ENCODE results near the gene MEIKIN. TPM values are rescaled to one million over a fixed set of nuclear protein-coding genes. Genes with fewer than 3 reads are reported as not detected.
A peak's percentile ranks its signal among the peaks of the same experiment; 100 is the strongest.

The MEIKIN gene
- total RNA-seq, 2 donors from 2014 or later: 0.19 TPM; not detected in 1

- H3K27me3 Mint-ChIP-seq (ENCODE audit: low read depth): no peaks in the 10 kb centered on the region
- H3K4me1 Mint-ChIP-seq (ENCODE audit: low read depth): peaks cover 21% of the 10 kb centered on the region
- H3K36me3 Mint-ChIP-seq (ENCODE audit: insufficient read depth in 2 of 2): peaks cover 0 to 3% of the 10 kb centered on the region in 2 donors
- DNase-seq (no peak), ATAC-seq (replicated peaks in 1 of 2) (no peak)
- no peak overlapping the region for H3K4me3 Mint-ChIP-seq
- H3K9me3 Mint-ChIP-seq: no peaks in the 10 kb centered on the region
- no peak overlapping the region for H3K27ac Mint-ChIP-seq
Measured at GRCh38 chr5:131959136-131959535, 13.7 kb upstream of the MEIKIN start.

DNA sequence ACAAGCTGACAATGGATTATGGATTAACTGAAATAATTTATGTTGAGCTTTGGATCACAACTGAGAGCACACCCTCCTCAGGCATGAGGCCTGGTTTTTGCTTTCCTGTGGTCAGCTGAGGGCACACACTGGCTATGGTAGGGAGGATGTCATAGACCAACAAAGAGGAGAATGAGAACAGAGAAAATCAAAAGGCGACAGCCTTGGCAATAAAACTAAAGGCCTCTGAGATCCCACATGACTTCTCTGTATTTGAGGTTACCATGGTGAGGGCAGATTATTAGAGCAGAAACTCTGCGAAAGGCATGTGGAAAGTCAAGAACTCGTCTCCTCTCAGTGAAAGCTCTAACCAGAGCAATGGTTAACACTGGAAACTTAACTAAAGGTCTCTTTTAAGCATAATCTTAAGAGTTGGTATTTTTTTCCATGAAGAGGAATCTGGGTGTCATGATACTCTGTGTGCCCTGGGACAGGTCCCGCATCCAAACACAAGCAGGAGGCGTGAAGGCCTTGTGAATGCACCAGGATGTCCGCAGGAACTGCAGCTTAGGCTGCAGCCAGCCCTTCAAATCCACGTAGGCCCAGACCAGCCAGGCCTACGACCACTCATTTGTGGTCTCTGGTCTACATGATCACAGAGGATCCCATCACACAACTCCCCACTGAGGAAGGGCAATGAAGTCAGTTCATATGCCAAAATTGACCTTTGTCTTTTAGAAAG, 12.4 kb upstream of the MEIKIN start:
- Mint-ChIP-seq H3K27ac (no peak overlapping the region), H3K36me3 (ENCODE audit: insufficient read depth in 2 of 2) (peaks cover 0 to 3% of the 10 kb centered on the region in 2 donors), H3K4me3 (no peak overlapping the region), H3K9me3 (no peaks in the 10 kb centered on the region), H3K4me1 (ENCODE audit: low read depth) (peaks cover 23% of the 10 kb centered on the region), H3K27me3 (ENCODE audit: low read depth) (no peaks in the 10 kb centered on the region)
- ATAC-seq (replicated peaks in 1 of 2) (no peak), DNase-seq (no peak)

DNA sequence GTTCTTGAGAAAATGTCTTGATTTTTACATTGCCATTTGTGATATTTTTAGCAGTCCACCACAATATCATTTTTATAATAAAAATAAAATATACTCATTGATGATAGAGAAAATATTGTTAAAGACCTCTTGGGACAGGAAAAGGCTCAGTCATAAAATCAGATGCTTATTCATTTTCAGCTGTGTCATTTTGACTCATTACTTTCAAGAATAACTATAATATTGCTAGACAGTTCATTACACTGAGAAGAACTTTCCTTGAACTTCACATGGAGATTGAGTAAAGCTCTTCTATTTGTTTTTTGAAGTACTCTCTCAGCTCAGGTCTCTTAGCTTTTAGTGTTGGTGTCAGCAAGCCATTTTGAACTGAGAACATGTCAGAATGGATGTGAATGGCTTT, 8.5 kb upstream of the MEIKIN start:
- DNase-seq (no peak), ATAC-seq (replicated peaks in 1 of 2) (peak; percentile 56 to 72)
- no peaks in the 10 kb centered on the region for H3K27me3 Mint-ChIP-seq (ENCODE audit: low read depth)
- no peak overlapping the region for H3K4me3 Mint-ChIP-seq
- H3K27ac Mint-ChIP-seq: no peak overlapping the region
- H3K9me3 Mint-ChIP-seq: no peaks in the 10 kb centered on the region
- H3K4me1 Mint-ChIP-seq (ENCODE audit: low read depth): peaks cover 16% of the 10 kb centered on the region
- peaks cover 0 to 3% of the 10 kb centered on the region in 2 donors for H3K36me3 Mint-ChIP-seq (ENCODE audit: insufficient read depth in 2 of 2)

DNA sequence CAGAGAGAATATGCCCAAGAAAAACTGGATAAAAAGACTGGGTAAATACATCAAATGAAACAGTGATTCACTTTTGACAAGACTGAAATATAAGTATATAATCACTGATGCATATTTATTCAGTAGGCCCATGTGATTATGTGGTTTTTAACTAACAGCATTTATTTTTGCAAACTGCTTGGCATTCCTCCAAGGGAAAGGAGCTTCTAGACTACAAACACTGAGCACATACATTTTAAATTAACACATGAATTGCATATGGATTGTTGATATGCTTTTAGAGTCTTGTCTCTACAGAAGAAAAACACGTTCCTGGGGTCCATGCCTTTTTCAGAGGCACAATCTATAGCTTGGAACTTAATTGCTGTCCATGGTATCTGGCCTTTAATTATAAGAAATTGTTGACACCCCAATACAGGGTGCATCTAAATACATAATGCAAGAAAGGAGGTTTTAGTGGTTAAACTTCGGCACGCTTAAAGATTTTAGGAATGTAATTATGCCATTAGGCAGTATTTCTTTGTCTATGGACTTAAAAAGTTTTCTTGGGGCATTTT, 6.9 kb upstream of the MEIKIN start:
- ATAC-seq (replicated peaks in 1 of 2) (no peak), DNase-seq (no peak)
- Mint-ChIP-seq H3K27ac (no peak overlapping the region), H3K4me1 (ENCODE audit: low read depth) (peaks cover 11% of the 10 kb centered on the region), H3K9me3 (no peaks in the 10 kb centered on the region), H3K4me3 (no peak overlapping the region), H3K27me3 (ENCODE audit: low read depth) (no peaks in the 10 kb centered on the region), H3K36me3 (ENCODE audit: insufficient read depth in 2 of 2) (peaks cover 0 to 3% of the 10 kb centered on the region in 2 donors)

DNA sequence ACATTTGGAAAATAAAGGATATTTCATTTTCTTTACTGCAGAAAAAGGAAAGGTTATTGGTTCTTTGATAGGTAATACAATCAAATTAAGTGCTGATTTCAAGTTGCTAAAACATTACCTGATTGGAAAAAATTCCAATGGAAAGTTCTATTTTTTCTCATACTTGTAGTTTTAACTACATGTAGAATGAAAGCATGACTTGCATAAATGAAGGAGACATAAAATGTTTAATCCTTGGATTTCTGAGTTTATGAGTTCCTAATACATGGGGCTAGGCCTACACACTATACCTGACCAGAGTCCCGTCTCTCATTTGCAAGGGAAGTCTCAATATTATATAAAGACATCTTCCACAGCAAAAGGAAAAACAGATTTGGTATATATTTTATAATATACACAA, 5.2 kb upstream of the MEIKIN start:
- peaks cover 0 to 3% of the 10 kb centered on the region in 2 donors for H3K36me3 Mint-ChIP-seq (ENCODE audit: insufficient read depth in 2 of 2)

DNA sequence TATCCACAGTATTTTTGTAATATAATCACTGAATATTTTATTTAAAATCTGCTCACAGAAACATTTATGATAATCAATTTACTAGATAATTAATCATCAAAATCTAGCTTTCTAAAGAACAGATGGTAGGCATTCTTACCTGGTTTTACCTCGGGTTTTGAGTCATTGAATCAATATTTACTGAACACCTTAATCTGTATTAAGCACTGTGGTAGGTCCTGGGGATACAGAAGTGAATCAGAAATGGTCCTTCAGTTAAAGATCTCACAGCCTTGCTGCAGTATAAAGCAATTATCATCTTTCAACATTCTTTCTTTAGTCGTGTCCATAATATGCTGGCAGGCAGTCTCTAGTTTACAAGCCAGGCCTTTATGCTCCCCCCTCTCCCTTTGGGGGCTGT, 2.0 kb upstream of the MEIKIN start:
- ATAC-seq (replicated peaks in 1 of 2) (no peak), DNase-seq (no peak)
- Mint-ChIP-seq H3K4me3 (no peak overlapping the region), H3K27me3 (ENCODE audit: low read depth) (no peaks in the 10 kb centered on the region), H3K36me3 (ENCODE audit: insufficient read depth in 2 of 2) (no peaks in the 10 kb centered on the region), H3K27ac (no peak overlapping the region), H3K9me3 (no peaks in the 10 kb centered on the region), H3K4me1 (ENCODE audit: low read depth) (no peaks in the 10 kb centered on the region)

More for the DNA sequence above, 5.2 kb upstream of the MEIKIN start:
- ATAC-seq (replicated peaks in 1 of 2) (no peak), DNase-seq (no peak)
- peaks cover 9% of the 10 kb centered on the region for H3K4me1 Mint-ChIP-seq (ENCODE audit: low read depth)
- no peaks in the 10 kb centered on the region for H3K27me3 Mint-ChIP-seq (ENCODE audit: low read depth)
- no peaks in the 10 kb centered on the region for H3K9me3 Mint-ChIP-seq
- H3K4me3 Mint-ChIP-seq: no peak overlapping the region
- no peak overlapping the region for H3K27ac Mint-ChIP-seq

DNA sequence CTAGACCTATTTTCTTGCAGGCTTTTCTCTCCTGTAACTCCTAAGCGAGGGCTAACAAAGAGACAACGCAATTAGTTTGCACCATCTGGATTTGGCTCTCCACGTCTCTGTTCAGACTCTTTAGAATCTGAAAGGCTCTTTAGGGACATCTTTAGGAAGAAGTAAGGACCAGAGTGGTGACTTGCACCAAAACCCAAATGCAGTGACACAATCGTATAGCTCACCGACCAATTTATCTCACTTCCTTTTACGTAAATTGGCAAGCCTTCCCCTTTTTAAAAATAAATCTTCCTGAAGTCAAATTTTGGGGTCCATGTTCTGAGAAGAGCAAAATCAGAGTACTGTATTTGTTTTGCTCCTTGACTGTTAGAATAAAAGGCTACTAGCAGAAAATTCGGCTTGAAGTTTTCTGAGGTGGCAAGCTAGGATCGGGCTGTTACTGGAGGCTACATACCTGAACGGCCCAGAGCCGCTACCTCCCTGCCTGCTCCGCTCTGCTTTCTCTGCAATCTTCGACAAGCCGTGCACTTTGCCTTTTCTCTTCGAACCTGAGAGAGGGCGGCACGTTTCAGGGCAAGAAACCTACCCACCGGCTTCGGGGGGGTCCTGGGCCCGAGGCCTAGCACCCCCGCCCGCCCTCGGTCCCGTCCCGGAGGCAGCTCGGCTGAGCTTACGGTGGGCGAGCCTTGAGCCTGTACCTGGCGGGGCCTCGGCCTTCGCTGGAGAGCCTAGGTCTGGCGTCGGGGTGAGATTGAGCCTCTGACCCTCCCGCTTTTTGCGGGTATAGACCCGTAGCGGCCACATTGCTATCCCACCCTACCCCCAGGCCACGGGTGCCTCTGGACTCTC, 537 bp downstream of the MEIKIN start:
- Mint-ChIP-seq H3K27ac (no peak overlapping the region), H3K27me3 (ENCODE audit: low read depth) (no peaks in the 10 kb centered on the region), H3K4me3 (no peak overlapping the region), H3K36me3 (ENCODE audit: insufficient read depth in 2 of 2) (peaks cover 0 to 2% of the 10 kb centered on the region in 2 donors), H3K4me1 (ENCODE audit: low read depth) (no peaks in the 10 kb centered on the region), H3K9me3 (no peaks in the 10 kb centered on the region)
- ATAC-seq (replicated peaks in 1 of 2) (no peak), DNase-seq (no peak)

DNA sequence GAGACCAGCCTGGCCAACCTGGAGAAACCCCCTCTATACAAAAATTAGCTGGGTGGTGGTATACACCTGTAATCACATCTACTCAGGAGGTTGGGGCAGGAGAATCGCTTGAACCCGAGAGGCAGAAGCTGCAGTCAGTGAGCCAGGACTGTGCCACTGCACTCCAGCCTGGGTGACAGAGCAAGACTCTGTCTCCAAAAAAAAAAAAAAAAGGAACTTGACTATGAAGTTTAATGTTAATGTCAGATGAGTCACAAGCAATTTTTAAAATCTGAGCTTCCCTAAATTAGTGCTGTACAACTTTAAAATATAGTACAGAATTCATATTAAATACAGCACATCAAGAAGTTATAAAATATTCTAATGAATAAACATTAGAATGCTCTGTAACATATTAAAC, 1.5 kb downstream of the MEIKIN start:
- Mint-ChIP-seq H3K27ac (no peak overlapping the region), H3K4me3 (no peak overlapping the region), H3K27me3 (ENCODE audit: low read depth) (no peaks in the 10 kb centered on the region), H3K36me3 (ENCODE audit: insufficient read depth in 2 of 2) (peaks cover 0 to 2% of the 10 kb centered on the region in 2 donors), H3K9me3 (no peaks in the 10 kb centered on the region), H3K4me1 (ENCODE audit: low read depth) (no peaks in the 10 kb centered on the region)
- no peak for ATAC-seq (replicated peaks in 1 of 2)
- no peak for DNase-seq

- ATAC-seq (replicated peaks in 1 of 2) (no peak), DNase-seq (no peak)
- no peaks in the 10 kb centered on the region for H3K27me3 Mint-ChIP-seq (ENCODE audit: low read depth)
- no peaks in the 10 kb centered on the region for H3K9me3 Mint-ChIP-seq
- H3K4me1 Mint-ChIP-seq (ENCODE audit: low read depth): no peaks in the 10 kb centered on the region
- H3K36me3 Mint-ChIP-seq (ENCODE audit: insufficient read depth in 2 of 2): peaks cover 0 to 2% of the 10 kb centered on the region in 2 donors
- H3K4me3 Mint-ChIP-seq: no peak overlapping the region
- no peak overlapping the region for H3K27ac Mint-ChIP-seq
Measured at GRCh38 chr5:131942016-131942415, 3.4 kb downstream of the MEIKIN start.

GRCh38 chr5:131939690-131940345, 5.6 kb downstream of the MEIKIN start:
- H3K27me3 Mint-ChIP-seq (ENCODE audit: low read depth): no peaks in the 10 kb centered on the region
- no peak overlapping the region for H3K4me3 Mint-ChIP-seq
- ATAC-seq (replicated peaks in 1 of 2) (no peak), DNase-seq (no peak)
- H3K9me3 Mint-ChIP-seq: peaks cover 0 to 1% of the 10 kb centered on the region in 2 donors
- H3K36me3 Mint-ChIP-seq (ENCODE audit: insufficient read depth in 2 of 2): peaks cover 0 to 2% of the 10 kb centered on the region in 2 donors
- no peak overlapping the region for H3K27ac Mint-ChIP-seq
- peaks cover 10% of the 10 kb centered on the region for H3K4me1 Mint-ChIP-seq (ENCODE audit: low read depth)

DNA sequence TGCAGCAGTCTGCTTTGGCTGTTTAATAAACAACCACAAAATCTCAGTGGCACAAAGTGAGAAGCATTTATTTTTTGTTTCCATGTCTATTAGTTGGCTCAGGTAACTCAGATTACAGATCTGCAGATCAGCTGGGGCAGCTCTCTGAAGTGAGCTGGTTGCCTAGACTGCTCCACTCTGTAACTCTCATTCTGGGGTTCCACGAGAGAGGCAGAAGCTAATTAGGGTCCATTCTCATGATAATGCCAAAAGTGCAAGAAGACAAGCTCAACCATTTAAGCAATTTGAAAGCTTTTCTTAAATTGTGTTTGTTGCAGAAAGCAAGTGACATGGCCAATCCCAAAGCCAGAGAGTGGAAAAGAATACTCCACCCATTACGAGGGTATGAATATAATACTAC, 13.2 kb downstream of the MEIKIN start:
- Mint-ChIP-seq H3K27me3 (ENCODE audit: low read depth) (no peaks in the 10 kb centered on the region), H3K4me1 (ENCODE audit: low read depth) (peaks cover 10% of the 10 kb centered on the region), H3K9me3 (peaks cover 18 to 20% of the 10 kb centered on the region in 2 donors), H3K4me3 (no peak overlapping the region), H3K36me3 (ENCODE audit: insufficient read depth in 2 of 2) (peaks cover 13 to 22% of the 10 kb centered on the region in 2 donors), H3K27ac (no peak overlapping the region)
- ATAC-seq (replicated peaks in 1 of 2): no peak
- no peak for DNase-seq

GRCh38 chr5:131928957-131929356, 16.5 kb downstream of the MEIKIN start:
- Mint-ChIP-seq H3K4me1 (ENCODE audit: low read depth) (no peaks in the 10 kb centered on the region), H3K36me3 (ENCODE audit: insufficient read depth in 2 of 2) (peaks cover 18 to 29% of the 10 kb centered on the region in 2 donors), H3K9me3 (peaks cover 21 to 26% of the 10 kb centered on the region in 2 donors), H3K27ac (no peak overlapping the region), H3K27me3 (ENCODE audit: low read depth) (no peaks in the 10 kb centered on the region), H3K4me3 (no peak overlapping the region)
- no peak for DNase-seq
- no peak for ATAC-seq (replicated peaks in 1 of 2)

GRCh38 chr5:131926168-131926567, 19.3 kb downstream of the MEIKIN start:
- Mint-ChIP-seq H3K4me1 (ENCODE audit: low read depth) (no peaks in the 10 kb centered on the region), H3K9me3 (peaks cover 21 to 26% of the 10 kb centered on the region in 2 donors), H3K27me3 (ENCODE audit: low read depth) (no peaks in the 10 kb centered on the region), H3K36me3 (ENCODE audit: insufficient read depth in 2 of 2) (peaks cover 18 to 27% of the 10 kb centered on the region in 2 donors), H3K27ac (no peak overlapping the region), H3K4me3 (no peak overlapping the region)
- ATAC-seq (replicated peaks in 1 of 2) (no peak), DNase-seq (no peak)

Measured in activated T-cell treated with anti-CD3 and anti-CD28 coated beads, Interleukin-2, amount 50 U/mL, for 72 hours (primary cell).